ENCODE results near the gene SLC24A5.

The SLC24A5 gene

GRCh38 chr15:48109212-48109611, 11.6 kb upstream of the SLC24A5 start:
- Histone ChIP-seq H3K9ac (ENCODE audit: low read depth in 1 of 2, low read length in 2 of 2) (no peak overlapping the region), H3K4me3 (ENCODE audit: low read depth in 1 of 2, low read length in 2 of 2) (no peak overlapping the region), H3K27ac (ENCODE audit: low read depth, low read length) (no peak overlapping the region), H3K9me3 (ENCODE audit: control insufficient read depth in 1 of 2, low read length in 2 of 2) (no peaks in the 10 kb centered on the region), H3K36me3 (ENCODE audit: control insufficient read depth in 1 of 2, insufficient read depth in 2 of 2, low read length in 2 of 2) (no peaks in the 10 kb centered on the region), H3K4me1 (ENCODE audit: control insufficient read depth in 1 of 2, insufficient read depth in 2 of 2, low read length in 2 of 2) (no peaks in the 10 kb centered on the region), H3K27me3 (ENCODE audit: control insufficient read depth in 1 of 2, insufficient read depth in 2 of 2, low read length in 2 of 2) (no peaks in the 10 kb centered on the region)

- H3K36me3 ChIP-seq (ENCODE audit: control insufficient read depth in 1 of 2, insufficient read depth in 2 of 2, low read length in 2 of 2), result no peaks in the 10 kb centered on the region
- H3K9me3 ChIP-seq (ENCODE audit: control insufficient read depth in 1 of 2, low read length in 2 of 2), result no peaks in the 10 kb centered on the region
- H3K4me3 ChIP-seq (ENCODE audit: low read depth in 1 of 2, low read length in 2 of 2), result no peak overlapping the region
- H3K9ac ChIP-seq (ENCODE audit: low read depth in 1 of 2, low read length in 2 of 2), result no peak overlapping the region
- H3K4me1 ChIP-seq (ENCODE audit: control insufficient read depth in 1 of 2, insufficient read depth in 2 of 2, low read length in 2 of 2), result no peaks in the 10 kb centered on the region
- H3K27ac ChIP-seq (ENCODE audit: low read depth, low read length), result no peak overlapping the region
- H3K27me3 ChIP-seq (ENCODE audit: control insufficient read depth in 1 of 2, insufficient read depth in 2 of 2, low read length in 2 of 2), result no peaks in the 10 kb centered on the region
These were observed 10.8 kb upstream of the SLC24A5 start for GRCh38 chr15:48109856-48110531.

- H3K36me3 ChIP-seq (ENCODE audit: control insufficient read depth in 1 of 2, insufficient read depth in 2 of 2, low read length in 2 of 2), result no peaks in the 10 kb centered on the region
These were observed 8.5 kb upstream of the SLC24A5 start for GRCh38 chr15:48112242-48112641.

GRCh38 chr15:48119277-48119676, 1.5 kb upstream of the SLC24A5 start:
- no peaks in the 10 kb centered on the region for H3K36me3 ChIP-seq (ENCODE audit: control insufficient read depth in 1 of 2, insufficient read depth in 2 of 2, low read length in 2 of 2)
- no peak overlapping the region for H3K27ac ChIP-seq (ENCODE audit: low read depth, low read length)
- H3K4me1 ChIP-seq (ENCODE audit: control insufficient read depth in 1 of 2, insufficient read depth in 2 of 2, low read length in 2 of 2), result no peaks in the 10 kb centered on the region
- H3K9ac ChIP-seq (ENCODE audit: low read depth in 1 of 2, low read length in 2 of 2), result no peak overlapping the region
- no peaks in the 10 kb centered on the region for H3K27me3 ChIP-seq (ENCODE audit: control insufficient read depth in 1 of 2, insufficient read depth in 2 of 2, low read length in 2 of 2)
- no peaks in the 10 kb centered on the region for H3K9me3 ChIP-seq (ENCODE audit: control insufficient read depth in 1 of 2, low read length in 2 of 2)
- no peak overlapping the region for H3K4me3 ChIP-seq (ENCODE audit: low read depth in 1 of 2, low read length in 2 of 2)

More at GRCh38 chr15:48112242-48112641, 8.5 kb upstream of the SLC24A5 start:
- Histone ChIP-seq H3K9me3 (ENCODE audit: control insufficient read depth in 1 of 2, low read length in 2 of 2) (no peaks in the 10 kb centered on the region), H3K9ac (ENCODE audit: low read depth in 1 of 2, low read length in 2 of 2) (no peak overlapping the region), H3K4me3 (ENCODE audit: low read depth in 1 of 2, low read length in 2 of 2) (no peak overlapping the region), H3K4me1 (ENCODE audit: control insufficient read depth in 1 of 2, insufficient read depth in 2 of 2, low read length in 2 of 2) (no peaks in the 10 kb centered on the region), H3K27ac (ENCODE audit: low read depth, low read length) (no peak overlapping the region), H3K27me3 (ENCODE audit: control insufficient read depth in 1 of 2, insufficient read depth in 2 of 2, low read length in 2 of 2) (no peaks in the 10 kb centered on the region)

GRCh38 chr15:48121849-48122248, 1.1 kb downstream of the SLC24A5 start:
- Histone ChIP-seq H3K4me3 (ENCODE audit: low read depth in 1 of 2, low read length in 2 of 2) (no peak overlapping the region), H3K36me3 (ENCODE audit: control insufficient read depth in 1 of 2, insufficient read depth in 2 of 2, low read length in 2 of 2) (no peaks in the 10 kb centered on the region), H3K9me3 (ENCODE audit: control insufficient read depth in 1 of 2, low read length in 2 of 2) (no peaks in the 10 kb centered on the region), H3K9ac (ENCODE audit: low read depth in 1 of 2, low read length in 2 of 2) (no peak overlapping the region), H3K27me3 (ENCODE audit: control insufficient read depth in 1 of 2, insufficient read depth in 2 of 2, low read length in 2 of 2) (no peaks in the 10 kb centered on the region), H3K27ac (ENCODE audit: low read depth, low read length) (no peak overlapping the region), H3K4me1 (ENCODE audit: control insufficient read depth in 1 of 2, insufficient read depth in 2 of 2, low read length in 2 of 2) (no peaks in the 10 kb centered on the region)

- no peaks in the 10 kb centered on the region for H3K4me1 ChIP-seq (ENCODE audit: control insufficient read depth in 1 of 2, insufficient read depth in 2 of 2, low read length in 2 of 2)
- H3K27ac ChIP-seq (ENCODE audit: low read depth, low read length), result no peak overlapping the region
- no peaks in the 10 kb centered on the region for H3K27me3 ChIP-seq (ENCODE audit: control insufficient read depth in 1 of 2, insufficient read depth in 2 of 2, low read length in 2 of 2)
- H3K4me3 ChIP-seq (ENCODE audit: low read depth in 1 of 2, low read length in 2 of 2), result no peak overlapping the region
- no peaks in the 10 kb centered on the region for H3K36me3 ChIP-seq (ENCODE audit: control insufficient read depth in 1 of 2, insufficient read depth in 2 of 2, low read length in 2 of 2)
- H3K9me3 ChIP-seq (ENCODE audit: control insufficient read depth in 1 of 2, low read length in 2 of 2), result no peaks in the 10 kb centered on the region
- no peak overlapping the region for H3K9ac ChIP-seq (ENCODE audit: low read depth in 1 of 2, low read length in 2 of 2)
These were observed 6.0 kb downstream of the SLC24A5 start for GRCh38 chr15:48126667-48127355.

GRCh38 chr15:48131324-48131723, 10.5 kb downstream of the SLC24A5 start:
- H3K9me3 ChIP-seq (ENCODE audit: control insufficient read depth in 1 of 2, low read length in 2 of 2), result no peaks in the 10 kb centered on the region
- H3K9ac ChIP-seq (ENCODE audit: low read depth in 1 of 2, low read length in 2 of 2), result no peak overlapping the region
- no peaks in the 10 kb centered on the region for H3K36me3 ChIP-seq (ENCODE audit: control insufficient read depth in 1 of 2, insufficient read depth in 2 of 2, low read length in 2 of 2)
- no peaks in the 10 kb centered on the region for H3K27me3 ChIP-seq (ENCODE audit: control insufficient read depth in 1 of 2, insufficient read depth in 2 of 2, low read length in 2 of 2)
- no peak overlapping the region for H3K27ac ChIP-seq (ENCODE audit: low read depth, low read length)
- no peak overlapping the region for H3K4me3 ChIP-seq (ENCODE audit: low read depth in 1 of 2, low read length in 2 of 2)
- no peaks in the 10 kb centered on the region for H3K4me1 ChIP-seq (ENCODE audit: control insufficient read depth in 1 of 2, insufficient read depth in 2 of 2, low read length in 2 of 2)

GRCh38 chr15:48132874-48133273, 12.1 kb downstream of the SLC24A5 start:
- Histone ChIP-seq H3K27ac (ENCODE audit: low read depth, low read length) (no peak overlapping the region), H3K27me3 (ENCODE audit: control insufficient read depth in 1 of 2, insufficient read depth in 2 of 2, low read length in 2 of 2) (no peaks in the 10 kb centered on the region), H3K9ac (ENCODE audit: low read depth in 1 of 2, low read length in 2 of 2) (no peak overlapping the region)

GRCh38 chr15:48143856-48144255, 23.1 kb downstream of the SLC24A5 start:
- H3K4me1 ChIP-seq (ENCODE audit: control insufficient read depth in 1 of 2, insufficient read depth in 2 of 2, low read length in 2 of 2), result no peaks in the 10 kb centered on the region
- no peaks in the 10 kb centered on the region for H3K36me3 ChIP-seq (ENCODE audit: control insufficient read depth in 1 of 2, insufficient read depth in 2 of 2, low read length in 2 of 2)
- no peak overlapping the region for H3K9ac ChIP-seq (ENCODE audit: low read depth in 1 of 2, low read length in 2 of 2)
- H3K27me3 ChIP-seq (ENCODE audit: control insufficient read depth in 1 of 2, insufficient read depth in 2 of 2, low read length in 2 of 2), result no peaks in the 10 kb centered on the region
- H3K9me3 ChIP-seq (ENCODE audit: control insufficient read depth in 1 of 2, low read length in 2 of 2), result no peaks in the 10 kb centered on the region
- no peak overlapping the region for H3K4me3 ChIP-seq (ENCODE audit: low read depth in 1 of 2, low read length in 2 of 2)
- H3K27ac ChIP-seq (ENCODE audit: low read depth, low read length), result no peak overlapping the region

More at GRCh38 chr15:48132874-48133273, 12.1 kb downstream of the SLC24A5 start:
- H3K4me1 ChIP-seq (ENCODE audit: control insufficient read depth in 1 of 2, insufficient read depth in 2 of 2, low read length in 2 of 2), result no peaks in the 10 kb centered on the region
- H3K4me3 ChIP-seq (ENCODE audit: low read depth in 1 of 2, low read length in 2 of 2), result no peak overlapping the region
- no peaks in the 10 kb centered on the region for H3K9me3 ChIP-seq (ENCODE audit: control insufficient read depth in 1 of 2, low read length in 2 of 2)
- no peaks in the 10 kb centered on the region for H3K36me3 ChIP-seq (ENCODE audit: control insufficient read depth in 1 of 2, insufficient read depth in 2 of 2, low read length in 2 of 2)

GRCh38 chr15:48144889-48145288, 24.1 kb downstream of the SLC24A5 start:
- no peak overlapping the region for H3K9ac ChIP-seq (ENCODE audit: low read depth in 1 of 2, low read length in 2 of 2)
- no peaks in the 10 kb centered on the region for H3K4me1 ChIP-seq (ENCODE audit: control insufficient read depth in 1 of 2, insufficient read depth in 2 of 2, low read length in 2 of 2)
- H3K9me3 ChIP-seq (ENCODE audit: control insufficient read depth in 1 of 2, low read length in 2 of 2), result no peaks in the 10 kb centered on the region
- no peak overlapping the region for H3K27ac ChIP-seq (ENCODE audit: low read depth, low read length)
- no peaks in the 10 kb centered on the region for H3K36me3 ChIP-seq (ENCODE audit: control insufficient read depth in 1 of 2, insufficient read depth in 2 of 2, low read length in 2 of 2)
- no peaks in the 10 kb centered on the region for H3K27me3 ChIP-seq (ENCODE audit: control insufficient read depth in 1 of 2, insufficient read depth in 2 of 2, low read length in 2 of 2)
- no peak overlapping the region for H3K4me3 ChIP-seq (ENCODE audit: low read depth in 1 of 2, low read length in 2 of 2)
